ENCODE results near the gene F12. TPM values are rescaled to one million over a fixed set of nuclear protein-coding genes. Genes with fewer than 3 reads are reported as not detected.

Gene F12
- total and polyA plus RNA-seq, 2 of the 8 experiments (the other 6 are each of a cell fraction or from before 2014, with no cell fraction given): 6.5 to 7.8 TPM

DNA sequence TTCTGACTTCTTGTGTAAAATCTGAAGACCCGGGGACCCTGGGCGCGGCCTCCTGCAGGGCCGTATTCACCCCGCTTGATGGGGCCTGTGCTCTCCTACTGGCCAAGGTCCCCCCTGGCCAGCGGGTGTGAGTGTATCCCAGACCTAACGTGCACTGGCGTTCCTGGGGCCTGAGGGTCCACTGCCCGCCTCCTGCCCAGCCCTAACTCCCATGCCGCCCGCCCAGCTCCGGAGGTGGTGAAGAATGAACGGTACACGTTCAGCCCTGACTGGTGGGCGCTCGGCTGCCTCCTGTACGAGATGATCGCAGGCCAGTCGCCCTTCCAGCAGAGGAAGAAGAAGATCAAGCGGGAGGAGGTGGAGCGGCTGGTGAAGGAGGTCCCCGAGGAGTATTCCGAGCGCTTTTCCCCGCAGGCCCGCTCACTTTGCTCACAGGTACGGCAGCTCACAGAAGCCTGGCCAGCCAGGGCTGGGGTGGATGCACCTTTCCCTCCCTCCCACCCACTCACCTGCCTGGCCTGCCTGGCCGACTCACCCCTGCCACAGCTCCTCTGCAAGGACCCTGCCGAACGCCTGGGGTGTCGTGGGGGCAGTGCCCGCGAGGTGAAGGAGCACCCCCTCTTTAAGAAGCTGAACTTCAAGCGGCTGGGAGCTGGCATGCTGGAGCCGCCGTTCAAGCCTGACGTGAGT is 26.6 kb upstream of the F12 start:
- Histone ChIP-seq H3K27ac (ENCODE audit: low read depth, low read length) (no peak overlapping the region), H4K8ac (ENCODE audit: extremely low read depth, insufficient read depth, low read length) (no peak overlapping the region), H3K14ac (ENCODE audit: insufficient read length) (no peak overlapping the region), H3K27me3 (replicated peaks in 1 of 4; ENCODE audit: control insufficient read depth in 3 of 4, extremely low read depth in 1 of 4, insufficient read depth in 3 of 4, low read length in 3 of 4) (no peaks in the 10 kb centered on the region), H3K4me3 (ENCODE audit: extremely low read depth in 1 of 4, insufficient read depth in 2 of 4, low read depth in 3 of 4, low read length in 4 of 4) (no peak overlapping the region), H3K23ac (ENCODE audit: insufficient read length) (no peak overlapping the region), H2BK20ac (ENCODE audit: low read length) (no peak overlapping the region), H3K36me3 (ENCODE audit: control insufficient read depth in 2 of 4, insufficient read depth in 4 of 4, low read length in 3 of 4) (peaks cover 7 to 46% (median 27%) of the 10 kb centered on the region in 4 experiments; a peak in 6 of 8 replicates), H2BK12ac (ENCODE audit: low read depth, low read length) (no peak overlapping the region), H3K23me2 (ENCODE audit: low read depth, low read length) (no peaks in the 10 kb centered on the region), H3K4ac (replicated peaks; ENCODE audit: insufficient read length, low read depth, low read length) (no peak overlapping the region), H2AFZ (ENCODE audit: low read length) (no peak overlapping the region), H3K79me1 (ENCODE audit: low read depth, low read length) (no peaks in the 10 kb centered on the region), H4K20me1 (replicated peaks in 1 of 2; ENCODE audit: control insufficient read depth in 1 of 2, insufficient read depth in 2 of 2, low read length in 2 of 2) (peaks cover 6 to 14% of the 10 kb centered on the region in 2 experiments), H4K5ac (ENCODE audit: insufficient read length, low read depth, low read length) (no peak overlapping the region), H3K4me1 (replicated peaks in 1 of 4; ENCODE audit: control insufficient read depth in 3 of 4, insufficient read depth in 4 of 4, low read length in 3 of 4) (peaks cover 0 to 5% (median 2%) of the 10 kb centered on the region in 4 experiments; a peak in 3 of 7 replicates), H4K91ac (replicated peaks; ENCODE audit: insufficient read length, low read length) (no peak overlapping the region), H2BK15ac (ENCODE audit: low read length) (no peak overlapping the region), H3K9ac (replicated peaks in 1 of 4; ENCODE audit: extremely low read depth in 1 of 4, low read depth in 3 of 4, low read length in 3 of 4) (no peak overlapping the region), H2BK5ac (ENCODE audit: low read depth, low read length) (no peak overlapping the region), H2BK120ac (replicated peaks; ENCODE audit: low read depth, low read length) (no peak overlapping the region), H3K56ac (replicated peaks; ENCODE audit: insufficient read length, low read depth, low read length) (no peak overlapping the region), H3K79me2 (ENCODE audit: control insufficient read depth in 1 of 2, insufficient read depth in 2 of 2, low read length in 2 of 2) (no peaks in the 10 kb centered on the region), H3K9me3 (ENCODE audit: insufficient read depth in 2 of 2, low read depth in 1 of 2, low read length in 1 of 2) (no peaks in the 10 kb centered on the region), H2AK5ac (ENCODE audit: low read depth, low read length) (no peak overlapping the region), H3K4me2 (ENCODE audit: insufficient read depth in 1 of 2, low read depth in 2 of 2, low read length in 2 of 2) (no peak overlapping the region), H3K18ac (ENCODE audit: extremely low read depth, low read length) (no peak overlapping the region)
- 93% methylated on average over 31 of the region's 37 CpGs; no CpG with 5 or more reads in 1 of the 2 experiments for WGBS, 2 experiments (ENCODE audit: extremely low coverage in 1 of 2, insufficient coverage in 1 of 2, insufficient read length in 1 of 2, insufficient replicate concordance in 2 of 2, low coverage in 1 of 2, low lambda C conversion rate in 2 of 2, missing lambda C conversion rate in 1 of 2)
- FAIRE-seq: no peak
- ChIA-PET CTCF (ENCODE audit: partially characterized antibody) (interaction anchor here (1.1 to 23.6 kb wide), 6 partner anchors 12 to 64 kb away, joined by 4 to 430 read pairs (median 76); partner anchors contain the start of gene SLC34A1), POLR2A (ENCODE audit: partially characterized antibody) (interaction anchor here (1.5 to 67.5 kb wide), 5 partner anchors 10 to 128 kb away, joined by 4 to 3349 read pairs (median 13); partner anchors contain the start of genes DBN1, DOK3, GRK6 and PDLIM7)
- no peak for DNase-seq (ENCODE audit: low read depth in 1 of 2, low spot score in 2 of 2)
- TF ChIP-seq EZH2 (IDR thresholded peaks at IDR 0.05; ENCODE audit: low read depth, low read length, severe bottlenecking) (no peak), MAFK (IDR thresholded peaks at IDR 0.05; ENCODE audit: low read depth, low read length) (no peak), BCL11A (IDR thresholded peaks at IDR 0.05; ENCODE audit: low read depth in 2 of 2, low read length in 2 of 2) (no peak), KDM1A (IDR thresholded peaks at IDR 0.05; ENCODE audit: borderline replicate concordance, low read length) (no peak), SP4 (IDR thresholded peaks at IDR 0.05; ENCODE audit: low read length) (no peak), USF2 (IDR thresholded peaks at IDR 0.05; ENCODE audit: low read length) (no peak), POLR2A (IDR thresholded peaks at IDR 0.05; ENCODE audit: control extremely low read depth in 1 of 2, low read depth in 2 of 2, low read length in 2 of 2) (no peak)
